Keratinocyte (primary cell): Measurements from ENCODE around the gene NEK2. TPM values are rescaled to one million over a fixed set of nuclear protein-coding genes. Genes with fewer than 3 reads are reported as not detected.
"Not testable (repeated sequence)": the region's sequence is repeated elsewhere in the genome, so short reads cannot be mapped to it uniquely, and the experiment has no call there.

Experiments
- DNase-seq: peaks from one replicate; pipeline ENCODE4 v3.0.0-alpha.2; 2011; ENCODE audit warnings: low read depth, missing footprints, low spot score
- FAIRE-seq: peaks from 2 replicates; lab custom pipeline; 2011; peaks lifted over from hg19 to GRCh38; lab: Jason Lieb, UNC
- H2AFZ ChIP-seq: 2 replicates; pipeline ENCODE4 v1.6.0; 2012; ENCODE audit warnings: low read length, control low read depth, inconsistent platforms; ENCODE audit not compliant: control insufficient read depth
- H3K27ac ChIP-seq: 2 replicates; pipeline ENCODE4 v1.5.1; 2011; ENCODE audit warnings: low read length; ENCODE audit not compliant: control insufficient read depth, insufficient read depth
- H3K27me3 ChIP-seq: 3 replicates; pipeline ENCODE4 v1.6.0; 2011; ENCODE audit warnings: low read length; ENCODE audit not compliant: control insufficient read depth, insufficient read depth; ENCODE audit errors: extremely low read depth
- H3K36me3 ChIP-seq, 2 experiments: 2 replicates in 1 of 2; 3 replicates in 1 of 2; pipeline ENCODE4 v1.5.1; 2011; ENCODE audit warnings: low read length in 2 of 2, mild to moderate bottlenecking in 1 of 2; ENCODE audit not compliant: control insufficient read depth in 2 of 2, insufficient read depth in 2 of 2; ENCODE audit errors: extremely low read depth in 1 of 2
- H3K4me1 ChIP-seq: 3 replicates; pipeline ENCODE4 v1.5.1; 2011; ENCODE audit warnings: low read length; ENCODE audit not compliant: control insufficient read depth, insufficient read depth; ENCODE audit errors: extremely low read depth
- H3K4me2 ChIP-seq: 3 replicates; pipeline ENCODE4 v1.6.0; 2011; ENCODE audit warnings: low read depth, low read length; ENCODE audit not compliant: control insufficient read depth, insufficient read depth; ENCODE audit errors: extremely low read depth
- H3K4me3 ChIP-seq, 3 experiments: fragments of 200-600 bp in 1 of 3; sonication (generic) in 1 of 3; 2 replicates in 2 of 3; 3 replicates in 1 of 3; pipeline ENCODE4 v1.5.1; 2011 to 2016; ENCODE audit warnings: low read length in 3 of 3, mild to moderate bottlenecking in 3 of 3, control low read depth in 2 of 3, inconsistent platforms in 1 of 3, low read depth in 1 of 3, mixed read lengths in 1 of 3, mixed run types in 1 of 3, moderate library complexity in 1 of 3; ENCODE audit not compliant: control insufficient read depth in 2 of 3, insufficient read depth in 2 of 3; ENCODE audit errors: extremely low read depth in 1 of 3
- H3K79me2 ChIP-seq: 2 replicates; pipeline ENCODE4 v1.6.0; 2012; ENCODE audit warnings: low read length; ENCODE audit not compliant: control insufficient read depth, insufficient read depth
- H3K9ac ChIP-seq: 3 replicates; pipeline ENCODE4 v1.6.0; 2011; ENCODE audit warnings: low read length; ENCODE audit not compliant: control insufficient read depth, insufficient read depth; ENCODE audit errors: extremely low read depth
- H3K9me1 ChIP-seq: 3 replicates; pipeline ENCODE4 v1.6.0; 2011; ENCODE audit warnings: low read length; ENCODE audit not compliant: control insufficient read depth, insufficient read depth; ENCODE audit errors: extremely low read depth
- H3K9me3 ChIP-seq: 2 replicates; pipeline ENCODE4 v1.5.1; 2012; ENCODE audit warnings: low read depth, low read length; ENCODE audit not compliant: control insufficient read depth
- H4K20me1 ChIP-seq: 3 replicates; pipeline ENCODE4 v1.6.0; 2011; ENCODE audit warnings: low read length; ENCODE audit not compliant: control insufficient read depth, insufficient read depth; ENCODE audit errors: extremely low read depth
- EZH2 ChIP-seq: IDR thresholded peaks from one replicate; pipeline ENCODE4 v1.6.1; 2012; ENCODE audit warnings: inconsistent platforms, mild to moderate bottlenecking, low read length, moderate library complexity
- dilution Hi-C: fragments of 300-500 bp; cut with MboI; formaldehyde crosslinking; loops from one replicate; pipeline ENCODE4 v1.7.0; 2020; ENCODE audit warnings: low sequenced_read_pairs; ENCODE audit not compliant: extremely low pct_ligation_motif_present
- polyA plus RNA-seq, 5 experiments: library from polyadenylated mRNA; depleted of rRNA in 3 of 5; stranded (reverse) in 3 of 5; stranded (forward) in 1 of 5; unstranded in 1 of 5; fragments of >200 nt; gene quantifications; 1 replicate in 1 of 5; 2 replicates in 3 of 5; 3 replicates in 1 of 5; pipeline versions ENCODE4 v1.2.1 to v1.2.3, GENCODE V29; 2011 to 2012; ENCODE audit warnings: missing spikeins in 2 of 5, low read depth in 1 of 5, low replicate concordance in 1 of 5
- TF ChIP-seq, protein P1 (sequence below), 3 experiments: IDR thresholded peaks in 1 of 3; conservative IDR thresholded peaks in 1 of 3; optimal IDR thresholded peaks in 1 of 3; 2 replicates in 2 of 3; 3 replicates in 1 of 3; pipeline versions ENCODE3 to v1.5.1; 2011; ENCODE audit warnings: low read length in 3 of 3, mild to moderate bottlenecking in 3 of 3, moderate library complexity in 2 of 3, control low read depth in 1 of 3, inconsistent platforms in 1 of 3; ENCODE audit not compliant: insufficient read depth in 2 of 3; ENCODE audit errors: extremely low read depth in 1 of 3

Gene NEK2
- polyA plus RNA-seq, 1 donor (not counting 4 experiments of a cell fraction or from before 2014, with no cell fraction given) = 10.8 TPM

DNA sequence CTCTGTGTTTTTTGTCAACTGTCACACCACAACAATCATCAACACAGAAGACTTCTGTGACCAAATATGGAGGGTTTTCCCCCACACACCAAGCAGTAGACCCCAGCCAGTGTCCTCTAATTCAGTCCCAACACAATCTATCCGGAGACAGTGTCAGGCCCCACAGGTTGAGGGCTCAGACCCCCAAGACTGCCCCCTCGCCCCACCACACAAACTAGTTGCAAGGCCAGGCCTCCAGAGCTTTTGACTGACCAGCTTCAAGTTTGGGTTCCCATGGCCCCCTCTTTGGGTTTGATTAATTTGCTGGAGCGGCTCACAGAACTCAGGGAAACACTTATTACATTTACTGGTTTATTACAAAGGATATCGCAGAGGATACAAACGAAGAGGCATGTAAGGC, 37.2 kb downstream of the NEK2 start:
- Histone ChIP-seq H3K79me2 (no peaks in the 10 kb centered on the region), H3K4me3 (no peak overlapping the region), H3K9ac (no peak overlapping the region), H3K36me3 (no peaks in the 10 kb centered on the region), H2AFZ (no peak overlapping the region), H3K4me2 (no peak overlapping the region), H3K27me3 (peaks cover 12% of the 10 kb centered on the region), H3K9me3 (no peaks in the 10 kb centered on the region), H4K20me1 (no peaks in the 10 kb centered on the region), H3K9me1 (peaks cover 3% of the 10 kb centered on the region), H3K27ac (no peak overlapping the region), H3K4me1 (peaks cover 4% of the 10 kb centered on the region)
- TF ChIP-seq EZH2 = no peak
- TF ChIP-seq, protein P1, sequence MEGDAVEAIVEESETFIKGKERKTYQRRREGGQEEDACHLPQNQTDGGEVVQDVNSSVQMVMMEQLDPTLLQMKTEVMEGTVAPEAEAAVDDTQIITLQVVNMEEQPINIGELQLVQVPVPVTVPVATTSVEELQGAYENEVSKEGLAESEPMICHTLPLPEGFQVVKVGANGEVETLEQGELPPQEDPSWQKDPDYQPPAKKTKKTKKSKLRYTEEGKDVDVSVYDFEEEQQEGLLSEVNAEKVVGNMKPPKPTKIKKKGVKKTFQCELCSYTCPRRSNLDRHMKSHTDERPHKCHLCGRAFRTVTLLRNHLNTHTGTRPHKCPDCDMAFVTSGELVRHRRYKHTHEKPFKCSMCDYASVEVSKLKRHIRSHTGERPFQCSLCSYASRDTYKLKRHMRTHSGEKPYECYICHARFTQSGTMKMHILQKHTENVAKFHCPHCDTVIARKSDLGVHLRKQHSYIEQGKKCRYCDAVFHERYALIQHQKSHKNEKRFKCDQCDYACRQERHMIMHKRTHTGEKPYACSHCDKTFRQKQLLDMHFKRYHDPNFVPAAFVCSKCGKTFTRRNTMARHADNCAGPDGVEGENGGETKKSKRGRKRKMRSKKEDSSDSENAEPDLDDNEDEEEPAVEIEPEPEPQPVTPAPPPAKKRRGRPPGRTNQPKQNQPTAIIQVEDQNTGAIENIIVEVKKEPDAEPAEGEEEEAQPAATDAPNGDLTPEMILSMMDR (optimal IDR thresholded peaks at IDR 0.05 in 1 of 3, IDR thresholded peaks at IDR 0.05 in 1 of 3, conservative IDR thresholded peaks at IDR 0.05 in 1 of 3; ENCODE audit: extremely low read depth in 1 of 3, insufficient read depth in 2 of 3, low read length in 3 of 3) = no peak
- no peak for DNase-seq
- no peak for FAIRE-seq
- dilution Hi-C loops = no loop called here

DNA sequence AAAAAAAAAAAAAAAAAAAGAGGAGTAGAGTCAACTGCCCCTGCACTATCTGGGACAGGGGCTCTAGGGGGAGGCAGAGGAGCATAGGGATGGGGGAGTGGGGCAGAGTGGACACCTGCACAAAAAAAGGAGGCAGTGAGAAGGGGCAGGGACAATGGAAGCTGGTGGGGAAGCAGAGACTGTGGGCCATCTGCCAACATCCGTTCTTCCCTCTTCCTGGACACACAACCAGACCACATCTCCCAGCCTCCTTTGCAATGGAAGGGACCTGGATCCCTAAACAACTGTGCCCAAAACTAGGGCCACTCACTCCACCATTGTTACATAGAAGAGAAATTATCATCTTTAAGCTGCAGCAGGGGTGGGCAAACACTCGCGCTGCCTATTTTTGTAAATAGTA, 38.4 kb downstream of the NEK2 start:
- no peaks in the 10 kb centered on the region for H3K36me3 ChIP-seq
- no peaks in the 10 kb centered on the region for H3K9me3 ChIP-seq
- no peaks in the 10 kb centered on the region for H3K79me2 ChIP-seq
- no peak overlapping the region for H3K27ac ChIP-seq
- peaks cover 1% of the 10 kb centered on the region for H3K9me1 ChIP-seq
- H3K4me1 ChIP-seq = peaks cover 16% of the 10 kb centered on the region
- dilution Hi-C loops = no loop called here
- H2AFZ ChIP-seq = no peak overlapping the region
- H3K9ac ChIP-seq = no peak overlapping the region
- H3K4me2 ChIP-seq = no peak overlapping the region
- no peak overlapping the region for H3K4me3 ChIP-seq
- no peaks in the 10 kb centered on the region for H4K20me1 ChIP-seq
- no peak for FAIRE-seq
- DNase-seq = no peak
- TF ChIP-seq, protein P1 (optimal IDR thresholded peaks at IDR 0.05 in 1 of 3, IDR thresholded peaks at IDR 0.05 in 1 of 3, conservative IDR thresholded peaks at IDR 0.05 in 1 of 3; ENCODE audit: extremely low read depth in 1 of 3, insufficient read depth in 2 of 3, low read length in 3 of 3) = no peak
- H3K27me3 ChIP-seq = peaks cover 7% of the 10 kb centered on the region

DNA sequence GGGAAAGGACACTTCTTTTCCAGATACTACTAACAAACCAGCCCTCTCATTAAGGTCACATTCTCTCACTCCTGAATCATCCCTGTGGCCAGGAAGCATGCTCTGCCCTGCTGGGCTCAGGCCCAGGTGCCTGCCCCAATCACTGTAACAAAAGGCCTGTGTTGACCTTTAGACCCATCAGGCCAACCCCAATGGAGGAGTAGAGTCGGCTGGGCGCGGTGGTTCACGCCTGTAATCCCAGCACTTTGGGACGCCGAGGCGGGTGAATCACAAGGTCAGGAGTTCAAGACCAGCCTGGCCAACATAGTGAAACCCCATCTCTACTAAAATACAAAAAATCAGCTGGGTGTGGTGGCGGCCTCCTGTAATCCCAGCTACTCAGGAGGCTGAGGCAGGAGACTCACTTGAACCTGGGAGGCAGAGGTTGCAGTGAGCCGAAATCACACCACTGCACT, 38.8 kb downstream of the NEK2 start:
- H3K27me3 ChIP-seq, H3K9ac ChIP-seq, H2AFZ ChIP-seq, H3K4me2 ChIP-seq, H3K79me2 ChIP-seq, H3K9me3 ChIP-seq, FAIRE-seq, dilution Hi-C loops, H4K20me1 ChIP-seq, H3K27ac ChIP-seq, H3K9me1 ChIP-seq, H3K4me3 ChIP-seq, H3K36me3 ChIP-seq, DNase-seq: not testable (repeated sequence)
- peaks cover 17% of the 10 kb centered on the region for H3K4me1 ChIP-seq
